K562 treated with DMSO at 1 percent for 4 hours (cell line): ENCODE measurements around the gene CNIH3. TPM values are rescaled to one million over a fixed set of nuclear protein-coding genes. Genes with fewer than 3 reads are reported as not detected.

Experiments
- total RNA-seq: library from RNA; unstranded; fragments of 300-600 nt; gene quantifications from 2 replicates; pipeline ENCODE4 v1.2.3, GENCODE V29; 2022; ENCODE audit not compliant: insufficient read depth

The CNIH3 gene
- total RNA-seq: 4.7 and 7.4 TPM in 2 replicates

DNA sequence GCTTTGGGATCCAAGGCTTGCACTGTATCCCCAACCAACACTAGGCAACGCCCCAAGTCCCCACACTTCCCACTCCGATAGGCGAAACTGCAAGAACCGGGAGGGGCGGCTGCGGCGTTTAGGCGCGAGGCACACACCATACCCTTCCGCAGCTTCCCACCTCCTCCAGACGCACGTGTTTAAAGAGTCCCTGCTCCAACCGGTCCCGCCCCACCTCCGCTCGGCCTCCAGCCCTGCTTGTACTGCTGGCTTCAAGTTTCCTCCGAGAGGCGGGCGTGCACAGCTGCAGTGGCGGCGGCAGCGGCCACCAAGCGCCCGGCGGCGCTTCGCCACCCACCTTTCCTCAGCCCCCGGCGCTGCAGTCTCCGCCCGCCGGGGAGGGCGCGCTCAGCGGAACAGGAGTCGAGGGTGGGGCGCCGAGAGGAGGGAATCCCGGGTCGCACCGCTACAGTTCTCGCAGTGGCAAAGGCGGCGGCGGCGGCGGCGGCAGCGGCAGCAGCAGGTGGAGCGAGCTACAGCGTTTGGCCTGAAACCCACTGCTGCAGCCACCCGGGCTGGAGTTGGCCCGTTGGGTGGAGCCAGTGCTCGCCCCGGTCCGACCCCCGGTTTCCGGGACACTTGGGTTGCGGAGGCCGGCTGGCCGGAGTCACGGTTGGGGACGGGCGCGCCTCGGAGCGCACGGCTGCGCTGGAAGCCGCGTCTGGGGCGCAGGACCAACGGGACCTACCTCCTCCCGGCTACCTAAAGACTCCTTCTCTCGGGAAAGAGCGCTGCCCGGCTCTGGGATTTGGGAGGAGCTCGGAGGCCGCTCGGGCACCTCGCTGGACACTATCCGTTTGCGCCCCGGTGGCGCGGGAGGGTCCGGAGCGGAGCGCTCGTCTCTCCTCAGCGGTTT is at the start of gene CNIH3:
TSS of gene CNIH3 (plus strand) at position 457 of the 895 bp plus-strand sequence. CDS start 858 bp downstream, outside the sequence.

Other genes starting within 250 kb of the CNIH3 start
- 32.7 and 47.2 TPM in 2 replicates for gene WDR26, start 181.5 kb upstream of the CNIH3 start, total RNA-seq